Kasumi-1 (cell line): ENCODE data around the gene DNAH7.
"Not testable (repeated sequence)": the region's sequence is repeated elsewhere in the genome, so short reads cannot be mapped to it uniquely, and the experiment has no call there.

Experiments
- DNase-seq, 2 experiments: peaks; one replicate each; lab custom pipeline; 2025; lab: John Stamatoyannopoulos, UW

DNAH7 gene

GRCh38 chr2:195967336-195967735, 101.3 kb downstream of the DNAH7 start:
- DNase-seq: no peak

- DNase-seq: peak; percentile 94
Measured at GRCh38 chr2:195961873-195962272, 106.8 kb downstream of the DNAH7 start.

- DNase-seq: no peak
Measured at GRCh38 chr2:195959341-195959740, 109.3 kb downstream of the DNAH7 start.

GRCh38 chr2:195956725-195957124, 111.9 kb downstream of the DNAH7 start:
- no peak for DNase-seq

GRCh38 chr2:195945056-195945455, 123.6 kb downstream of the DNAH7 start:
- DNase-seq: no peak

GRCh38 chr2:195937176-195937575, 131.5 kb downstream of the DNAH7 start:
- no peak for DNase-seq

- DNase-seq: no peak
Measured at GRCh38 chr2:195934484-195934883, 134.2 kb downstream of the DNAH7 start.

GRCh38 chr2:195929531-195929930, 139.1 kb downstream of the DNAH7 start:
- no peak for DNase-seq

GRCh38 chr2:195925120-195925519, 143.5 kb downstream of the DNAH7 start:
- no peak for DNase-seq

GRCh38 chr2:195923889-195924288, 144.7 kb downstream of the DNAH7 start:
- no peak for DNase-seq

GRCh38 chr2:195917021-195917600, 151.5 kb downstream of the DNAH7 start:
- DNase-seq: not testable (repeated sequence)

GRCh38 chr2:195912079-195912478, 156.6 kb downstream of the DNAH7 start:
- no peak for DNase-seq

- no peak for DNase-seq
Measured at GRCh38 chr2:195910570-195910969, 158.1 kb downstream of the DNAH7 start.

GRCh38 chr2:195909926-195910325, 158.7 kb downstream of the DNAH7 start:
- DNase-seq: no peak

GRCh38 chr2:195907474-195907873, 161.2 kb downstream of the DNAH7 start:
- DNase-seq: no peak

GRCh38 chr2:195903956-195904355, 164.7 kb downstream of the DNAH7 start:
- no peak for DNase-seq

GRCh38 chr2:195902857-195903256, 165.8 kb downstream of the DNAH7 start:
- no peak for DNase-seq

GRCh38 chr2:195899226-195899625, 169.4 kb downstream of the DNAH7 start:
- no peak for DNase-seq

- DNase-seq: peak in 1 of 2 experiments; percentile 44
Measured at GRCh38 chr2:195898505-195899191, 170.0 kb downstream of the DNAH7 start.

- DNase-seq: no peak
Measured at GRCh38 chr2:195891081-195891480, 177.6 kb downstream of the DNAH7 start.

GRCh38 chr2:195879153-195879552, 189.5 kb downstream of the DNAH7 start:
- no peak for DNase-seq

- no peak for DNase-seq
Measured at GRCh38 chr2:195871326-195871725, 197.3 kb downstream of the DNAH7 start.

- DNase-seq: no peak
Measured at GRCh38 chr2:195864316-195864715, 204.3 kb downstream of the DNAH7 start.

GRCh38 chr2:195863564-195863963, 205.1 kb downstream of the DNAH7 start:
- DNase-seq: peak; percentile 70 to 78
